ENCODE data around the gene SLC8A1. TPM values are rescaled to one million over a fixed set of nuclear protein-coding genes. Genes with fewer than 3 reads are reported as not detected.

Gene SLC8A1
- total and polyA plus RNA-seq, 2 of the 13 experiments (the other 11 are each of a cell fraction or from before 2014, with no cell fraction given): not detected

DNA sequence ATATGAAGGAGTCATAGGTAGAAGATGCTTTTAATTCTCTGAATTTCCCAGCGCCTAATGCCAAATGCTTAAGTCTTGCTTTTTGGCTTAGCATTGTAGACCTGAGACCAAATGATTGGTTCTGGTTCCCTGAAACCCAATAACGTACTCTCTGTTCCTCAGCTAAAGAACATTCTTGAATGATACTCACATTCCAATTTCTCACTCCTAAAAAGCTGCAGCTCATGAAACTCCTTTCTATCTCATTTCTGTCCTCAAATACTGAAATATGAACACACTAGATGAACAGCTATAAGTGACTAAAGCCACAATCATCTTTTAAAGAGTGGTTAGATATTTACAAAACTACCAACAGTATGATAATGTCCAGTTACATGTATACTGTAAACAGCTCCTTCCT lies 272.1 kb downstream of the SLC8A1 start (continued):
- TF ChIP-seq, protein P1, sequence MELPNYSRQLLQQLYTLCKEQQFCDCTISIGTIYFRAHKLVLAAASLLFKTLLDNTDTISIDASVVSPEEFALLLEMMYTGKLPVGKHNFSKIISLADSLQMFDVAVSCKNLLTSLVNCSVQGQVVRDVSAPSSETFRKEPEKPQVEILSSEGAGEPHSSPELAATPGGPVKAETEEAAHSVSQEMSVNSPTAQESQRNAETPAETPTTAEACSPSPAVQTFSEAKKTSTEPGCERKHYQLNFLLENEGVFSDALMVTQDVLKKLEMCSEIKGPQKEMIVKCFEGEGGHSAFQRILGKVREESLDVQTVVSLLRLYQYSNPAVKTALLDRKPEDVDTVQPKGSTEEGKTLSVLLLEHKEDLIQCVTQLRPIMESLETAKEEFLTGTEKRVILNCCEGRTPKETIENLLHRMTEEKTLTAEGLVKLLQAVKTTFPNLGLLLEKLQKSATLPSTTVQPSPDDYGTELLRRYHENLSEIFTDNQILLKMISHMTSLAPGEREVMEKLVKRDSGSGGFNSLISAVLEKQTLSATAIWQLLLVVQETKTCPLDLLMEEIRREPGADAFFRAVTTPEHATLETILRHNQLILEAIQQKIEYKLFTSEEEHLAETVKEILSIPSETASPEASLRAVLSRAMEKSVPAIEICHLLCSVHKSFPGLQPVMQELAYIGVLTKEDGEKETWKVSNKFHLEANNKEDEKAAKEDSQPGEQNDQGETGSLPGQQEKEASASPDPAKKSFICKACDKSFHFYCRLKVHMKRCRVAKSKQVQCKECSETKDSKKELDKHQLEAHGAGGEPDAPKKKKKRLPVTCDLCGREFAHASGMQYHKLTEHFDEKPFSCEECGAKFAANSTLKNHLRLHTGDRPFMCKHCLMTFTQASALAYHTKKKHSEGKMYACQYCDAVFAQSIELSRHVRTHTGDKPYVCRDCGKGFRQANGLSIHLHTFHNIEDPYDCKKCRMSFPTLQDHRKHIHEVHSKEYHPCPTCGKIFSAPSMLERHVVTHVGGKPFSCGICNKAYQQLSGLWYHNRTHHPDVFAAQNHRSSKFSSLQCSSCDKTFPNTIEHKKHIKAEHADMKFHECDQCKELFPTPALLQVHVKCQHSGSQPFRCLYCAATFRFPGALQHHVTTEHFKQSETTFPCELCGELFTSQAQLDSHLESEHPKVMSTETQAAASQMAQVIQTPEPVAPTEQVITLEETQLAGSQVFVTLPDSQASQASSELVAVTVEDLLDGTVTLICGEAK (IDR thresholded peaks at IDR 0.05): no peak
- TF ChIP-seq, protein P1 (CRISPR knock-in tag; IDR thresholded peaks at IDR 0.05): no peak
- TF ChIP-seq WIZ (CRISPR knock-in tag; IDR thresholded peaks at IDR 0.05) (no peak), TEAD2 (CRISPR knock-in tag; IDR thresholded peaks at IDR 0.05) (no peak), FOXO1 (CRISPR knock-in tag; IDR thresholded peaks at IDR 0.05) (no peak)
- TF ChIP-seq, protein P2, sequence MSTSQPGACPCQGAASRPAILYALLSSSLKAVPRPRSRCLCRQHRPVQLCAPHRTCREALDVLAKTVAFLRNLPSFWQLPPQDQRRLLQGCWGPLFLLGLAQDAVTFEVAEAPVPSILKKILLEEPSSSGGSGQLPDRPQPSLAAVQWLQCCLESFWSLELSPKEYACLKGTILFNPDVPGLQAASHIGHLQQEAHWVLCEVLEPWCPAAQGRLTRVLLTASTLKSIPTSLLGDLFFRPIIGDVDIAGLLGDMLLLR (CRISPR knock-in tag; IDR thresholded peaks at IDR 0.05): no peak
- TF ChIP-seq, protein P3, sequence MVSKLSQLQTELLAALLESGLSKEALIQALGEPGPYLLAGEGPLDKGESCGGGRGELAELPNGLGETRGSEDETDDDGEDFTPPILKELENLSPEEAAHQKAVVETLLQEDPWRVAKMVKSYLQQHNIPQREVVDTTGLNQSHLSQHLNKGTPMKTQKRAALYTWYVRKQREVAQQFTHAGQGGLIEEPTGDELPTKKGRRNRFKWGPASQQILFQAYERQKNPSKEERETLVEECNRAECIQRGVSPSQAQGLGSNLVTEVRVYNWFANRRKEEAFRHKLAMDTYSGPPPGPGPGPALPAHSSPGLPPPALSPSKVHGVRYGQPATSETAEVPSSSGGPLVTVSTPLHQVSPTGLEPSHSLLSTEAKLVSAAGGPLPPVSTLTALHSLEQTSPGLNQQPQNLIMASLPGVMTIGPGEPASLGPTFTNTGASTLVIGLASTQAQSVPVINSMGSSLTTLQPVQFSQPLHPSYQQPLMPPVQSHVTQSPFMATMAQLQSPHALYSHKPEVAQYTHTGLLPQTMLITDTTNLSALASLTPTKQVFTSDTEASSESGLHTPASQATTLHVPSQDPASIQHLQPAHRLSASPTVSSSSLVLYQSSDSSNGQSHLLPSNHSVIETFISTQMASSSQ (IDR thresholded peaks at IDR 0.05; ENCODE audit: low read depth): no peak
- TF ChIP-seq, protein P3 (CRISPR knock-in tag; IDR thresholded peaks at IDR 0.05; ENCODE audit: borderline replicate concordance): no peak
- TF ChIP-seq, protein P4, sequence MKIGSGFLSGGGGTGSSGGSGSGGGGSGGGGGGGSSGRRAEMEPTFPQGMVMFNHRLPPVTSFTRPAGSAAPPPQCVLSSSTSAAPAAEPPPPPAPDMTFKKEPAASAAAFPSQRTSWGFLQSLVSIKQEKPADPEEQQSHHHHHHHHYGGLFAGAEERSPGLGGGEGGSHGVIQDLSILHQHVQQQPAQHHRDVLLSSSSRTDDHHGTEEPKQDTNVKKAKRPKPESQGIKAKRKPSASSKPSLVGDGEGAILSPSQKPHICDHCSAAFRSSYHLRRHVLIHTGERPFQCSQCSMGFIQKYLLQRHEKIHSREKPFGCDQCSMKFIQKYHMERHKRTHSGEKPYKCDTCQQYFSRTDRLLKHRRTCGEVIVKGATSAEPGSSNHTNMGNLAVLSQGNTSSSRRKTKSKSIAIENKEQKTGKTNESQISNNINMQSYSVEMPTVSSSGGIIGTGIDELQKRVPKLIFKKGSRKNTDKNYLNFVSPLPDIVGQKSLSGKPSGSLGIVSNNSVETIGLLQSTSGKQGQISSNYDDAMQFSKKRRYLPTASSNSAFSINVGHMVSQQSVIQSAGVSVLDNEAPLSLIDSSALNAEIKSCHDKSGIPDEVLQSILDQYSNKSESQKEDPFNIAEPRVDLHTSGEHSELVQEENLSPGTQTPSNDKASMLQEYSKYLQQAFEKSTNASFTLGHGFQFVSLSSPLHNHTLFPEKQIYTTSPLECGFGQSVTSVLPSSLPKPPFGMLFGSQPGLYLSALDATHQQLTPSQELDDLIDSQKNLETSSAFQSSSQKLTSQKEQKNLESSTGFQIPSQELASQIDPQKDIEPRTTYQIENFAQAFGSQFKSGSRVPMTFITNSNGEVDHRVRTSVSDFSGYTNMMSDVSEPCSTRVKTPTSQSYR (CRISPR knock-in tag; IDR thresholded peaks at IDR 0.05; ENCODE audit: borderline replicate concordance): no peak
- TF ChIP-seq, protein P5, sequence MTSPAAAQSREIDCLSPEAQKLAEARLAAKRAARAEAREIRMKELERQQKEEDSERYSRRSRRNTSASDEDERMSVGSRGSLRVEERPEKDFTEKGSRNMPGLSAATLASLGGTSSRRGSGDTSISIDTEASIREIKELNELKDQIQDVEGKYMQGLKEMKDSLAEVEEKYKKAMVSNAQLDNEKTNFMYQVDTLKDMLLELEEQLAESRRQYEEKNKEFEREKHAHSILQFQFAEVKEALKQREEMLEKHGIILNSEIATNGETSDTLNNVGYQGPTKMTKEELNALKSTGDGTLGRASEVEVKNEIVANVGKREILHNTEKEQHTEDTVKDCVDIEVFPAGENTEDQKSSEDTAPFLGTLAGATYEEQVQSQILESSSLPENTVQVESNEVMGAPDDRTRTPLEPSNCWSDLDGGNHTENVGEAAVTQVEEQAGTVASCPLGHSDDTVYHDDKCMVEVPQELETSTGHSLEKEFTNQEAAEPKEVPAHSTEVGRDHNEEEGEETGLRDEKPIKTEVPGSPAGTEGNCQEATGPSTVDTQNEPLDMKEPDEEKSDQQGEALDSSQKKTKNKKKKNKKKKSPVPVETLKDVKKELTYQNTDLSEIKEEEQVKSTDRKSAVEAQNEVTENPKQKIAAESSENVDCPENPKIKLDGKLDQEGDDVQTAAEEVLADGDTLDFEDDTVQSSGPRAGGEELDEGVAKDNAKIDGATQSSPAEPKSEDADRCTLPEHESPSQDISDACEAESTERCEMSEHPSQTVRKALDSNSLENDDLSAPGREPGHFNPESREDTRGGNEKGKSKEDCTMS (CRISPR knock-in tag; conservative IDR thresholded peaks at IDR 0.05): no peak
